Type B pancreatic cell (in vitro differentiated cells): Measurements from ENCODE around the gene SAXO1. TPM values are rescaled to one million over a fixed set of nuclear protein-coding genes. Genes with fewer than 3 reads are reported as not detected.

Experiments used
- DNase-seq: peaks from one replicate; pipeline ENCODE4 v3.0.0; 2021; ENCODE audit warnings: mixed read lengths; ENCODE audit not compliant: unreplicated experiment; ENCODE audit errors: extremely low spot score
- H3K27ac Mint-ChIP-seq: 2 replicates; pipeline ENCODE4 v1.8.0; 2021; ENCODE audit warnings: mild to moderate bottlenecking, mixed read lengths
- H3K27me3 Mint-ChIP-seq: 2 replicates; pipeline ENCODE4 v1.8.0; 2021; ENCODE audit warnings: mixed read lengths
- H3K36me3 Mint-ChIP-seq: 2 replicates; pipeline ENCODE4 v1.8.0; 2021; ENCODE audit warnings: mixed read lengths
- H3K4me1 Mint-ChIP-seq: one replicate; pipeline ENCODE4 v1.8.0; 2021; ENCODE audit warnings: mixed read lengths; ENCODE audit not compliant: unreplicated experiment
- H3K4me3 Mint-ChIP-seq: 2 replicates; pipeline ENCODE4 v1.8.0; 2021; ENCODE audit warnings: mild to moderate bottlenecking, mixed read lengths
- H3K9me3 Mint-ChIP-seq: 2 replicates; pipeline ENCODE4 v1.8.0; 2021; ENCODE audit warnings: mixed read lengths
- total RNA-seq: library from RNA; stranded (reverse); gene quantifications from 2 replicates; pipeline ENCODE4 v1.2.1, GENCODE V29; 2021; ENCODE audit warnings: low replicate concordance
- TF ChIP-seq, protein P1 (sequence below): fragments of 200-600 bp; sonication (generic); conservative IDR thresholded peaks from 2 replicates; pipeline ENCODE4 v1.5.0; 2021; ENCODE audit warnings: antibody characterized with exemption, mild to moderate bottlenecking

SAXO1 gene
- total RNA-seq, 1 donor from 2014 or later = not detected

DNA sequence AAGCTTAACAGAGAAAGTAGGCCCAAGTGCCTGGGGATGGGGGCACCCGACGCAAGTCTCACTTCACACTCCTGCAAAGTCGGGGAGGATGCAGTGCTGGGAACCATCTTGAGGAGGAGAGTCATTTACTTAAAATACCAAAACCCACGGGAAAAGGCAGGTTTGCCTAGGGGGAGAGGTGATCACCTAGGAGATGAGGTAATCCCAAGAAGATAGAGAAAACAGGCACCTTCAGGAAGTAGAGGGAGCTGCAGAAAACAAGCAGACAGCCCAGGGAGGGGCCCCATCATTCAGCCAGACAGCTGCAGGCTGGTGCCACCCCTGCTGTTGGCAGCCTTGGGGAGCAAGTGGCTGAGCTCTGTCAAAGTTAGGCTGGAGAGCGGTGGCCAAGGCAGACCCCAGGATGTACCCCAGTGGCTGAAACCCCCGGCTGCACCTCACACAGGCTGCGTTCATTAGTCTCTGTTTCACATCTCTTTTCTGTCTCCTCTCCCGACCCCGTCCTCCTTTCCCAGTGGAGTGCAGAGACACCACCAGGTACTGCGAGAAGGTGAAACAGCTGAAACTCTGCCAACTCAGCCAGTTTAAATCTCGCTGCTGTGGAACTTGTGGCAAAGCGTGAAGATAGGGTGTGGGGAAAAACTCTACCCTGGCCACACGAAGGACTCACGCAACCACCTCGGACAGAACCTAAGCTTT, 124.9 kb downstream of the SAXO1 start:
- Mint-ChIP-seq H3K4me1 (peaks cover 30% of the 10 kb centered on the region), H3K9me3 (peaks cover 5% of the 10 kb centered on the region), H3K36me3 (peaks cover 6% of the 10 kb centered on the region), H3K4me3 (no peak overlapping the region), H3K27me3 (peaks cover 3% of the 10 kb centered on the region), H3K27ac (no peak overlapping the region)
- TF ChIP-seq, protein P1, sequence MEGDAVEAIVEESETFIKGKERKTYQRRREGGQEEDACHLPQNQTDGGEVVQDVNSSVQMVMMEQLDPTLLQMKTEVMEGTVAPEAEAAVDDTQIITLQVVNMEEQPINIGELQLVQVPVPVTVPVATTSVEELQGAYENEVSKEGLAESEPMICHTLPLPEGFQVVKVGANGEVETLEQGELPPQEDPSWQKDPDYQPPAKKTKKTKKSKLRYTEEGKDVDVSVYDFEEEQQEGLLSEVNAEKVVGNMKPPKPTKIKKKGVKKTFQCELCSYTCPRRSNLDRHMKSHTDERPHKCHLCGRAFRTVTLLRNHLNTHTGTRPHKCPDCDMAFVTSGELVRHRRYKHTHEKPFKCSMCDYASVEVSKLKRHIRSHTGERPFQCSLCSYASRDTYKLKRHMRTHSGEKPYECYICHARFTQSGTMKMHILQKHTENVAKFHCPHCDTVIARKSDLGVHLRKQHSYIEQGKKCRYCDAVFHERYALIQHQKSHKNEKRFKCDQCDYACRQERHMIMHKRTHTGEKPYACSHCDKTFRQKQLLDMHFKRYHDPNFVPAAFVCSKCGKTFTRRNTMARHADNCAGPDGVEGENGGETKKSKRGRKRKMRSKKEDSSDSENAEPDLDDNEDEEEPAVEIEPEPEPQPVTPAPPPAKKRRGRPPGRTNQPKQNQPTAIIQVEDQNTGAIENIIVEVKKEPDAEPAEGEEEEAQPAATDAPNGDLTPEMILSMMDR = no peak
- DNase-seq = no peak

DNA sequence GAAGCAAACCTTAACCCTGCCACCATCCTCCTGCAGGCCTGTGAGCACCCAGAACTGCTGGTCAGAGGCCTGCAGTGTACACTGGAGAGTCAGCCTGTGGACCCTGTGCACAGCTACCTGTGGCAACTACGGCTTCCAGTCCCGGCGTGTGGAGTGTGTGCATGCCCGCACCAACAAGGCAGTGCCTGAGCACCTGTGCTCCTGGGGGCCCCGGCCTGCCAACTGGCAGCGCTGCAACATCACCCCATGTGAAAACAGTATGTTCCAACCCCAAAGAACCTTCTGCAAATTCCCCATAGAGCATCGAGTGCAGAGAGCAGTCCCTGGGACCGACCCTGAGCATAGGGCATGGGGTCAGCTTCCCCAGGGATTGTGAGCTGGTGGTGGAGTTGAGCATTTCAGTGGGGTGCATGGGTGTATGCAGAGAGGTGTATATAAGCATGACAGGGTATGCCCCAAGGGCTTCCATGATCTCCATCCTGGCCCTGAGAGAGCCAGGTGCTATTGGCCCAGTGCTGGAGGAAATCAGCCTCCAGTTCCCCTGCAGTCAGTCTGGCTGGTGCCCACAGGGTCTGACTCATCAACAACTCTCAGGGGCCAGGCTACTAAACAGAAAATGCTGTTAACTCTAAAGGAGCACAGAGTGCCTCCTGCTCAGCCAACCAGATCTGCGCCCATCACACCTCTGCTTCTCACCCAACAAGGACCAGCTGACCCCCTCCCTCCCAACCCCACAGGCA, 126.2 kb downstream of the SAXO1 start:
- TF ChIP-seq, protein P1 = no peak
- Mint-ChIP-seq H3K27ac (no peak overlapping the region), H3K4me1 (peaks cover 30% of the 10 kb centered on the region), H3K9me3 (peaks cover 10% of the 10 kb centered on the region), H3K27me3 (peaks cover 3% of the 10 kb centered on the region), H3K36me3 (peaks cover 6% of the 10 kb centered on the region), H3K4me3 (no peak overlapping the region)
- no peak for DNase-seq

DNA sequence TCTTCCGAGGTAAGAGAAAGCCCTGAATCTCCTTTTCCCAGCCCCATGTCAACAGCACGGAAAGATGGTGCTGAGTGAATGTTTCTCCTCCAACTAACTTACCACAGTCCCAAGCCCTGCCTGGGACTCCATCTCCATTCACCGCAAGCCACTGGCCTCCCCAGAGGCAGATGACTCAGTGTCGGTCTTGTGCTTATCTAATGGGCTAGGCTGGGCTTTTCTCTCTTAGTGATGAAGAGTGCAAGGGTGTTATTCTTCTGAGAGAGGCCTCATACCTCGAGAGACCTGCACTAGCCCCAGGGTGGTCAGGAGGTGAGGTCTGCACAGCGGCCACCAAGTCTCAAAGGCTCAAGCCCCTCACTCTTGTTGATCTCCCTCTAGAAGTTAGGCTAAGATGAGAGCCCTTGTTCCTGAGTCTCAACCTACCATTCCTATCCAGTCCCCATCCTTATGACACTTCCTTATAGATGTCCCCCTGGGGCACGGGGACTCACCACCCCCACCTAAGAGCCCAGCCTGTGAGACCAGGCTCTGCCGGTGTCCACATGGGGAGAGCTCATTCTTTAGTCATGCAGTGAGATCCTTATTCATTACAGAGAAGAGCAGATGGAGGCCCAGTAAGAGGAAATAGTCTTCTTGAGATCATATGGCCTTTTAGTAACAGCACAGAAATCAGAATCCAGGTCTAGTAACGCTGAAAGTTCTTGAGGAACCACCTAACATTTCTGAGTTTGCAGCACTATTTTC, 127.0 kb downstream of the SAXO1 start:
- Mint-ChIP-seq H3K36me3 (peaks cover 9% of the 10 kb centered on the region), H3K4me3 (no peak overlapping the region), H3K27ac (no peak overlapping the region), H3K27me3 (peaks cover 3% of the 10 kb centered on the region), H3K4me1 (peaks cover 28% of the 10 kb centered on the region), H3K9me3 (peaks cover 11% of the 10 kb centered on the region)
- TF ChIP-seq, protein P1 = no peak
- no peak for DNase-seq

DNA sequence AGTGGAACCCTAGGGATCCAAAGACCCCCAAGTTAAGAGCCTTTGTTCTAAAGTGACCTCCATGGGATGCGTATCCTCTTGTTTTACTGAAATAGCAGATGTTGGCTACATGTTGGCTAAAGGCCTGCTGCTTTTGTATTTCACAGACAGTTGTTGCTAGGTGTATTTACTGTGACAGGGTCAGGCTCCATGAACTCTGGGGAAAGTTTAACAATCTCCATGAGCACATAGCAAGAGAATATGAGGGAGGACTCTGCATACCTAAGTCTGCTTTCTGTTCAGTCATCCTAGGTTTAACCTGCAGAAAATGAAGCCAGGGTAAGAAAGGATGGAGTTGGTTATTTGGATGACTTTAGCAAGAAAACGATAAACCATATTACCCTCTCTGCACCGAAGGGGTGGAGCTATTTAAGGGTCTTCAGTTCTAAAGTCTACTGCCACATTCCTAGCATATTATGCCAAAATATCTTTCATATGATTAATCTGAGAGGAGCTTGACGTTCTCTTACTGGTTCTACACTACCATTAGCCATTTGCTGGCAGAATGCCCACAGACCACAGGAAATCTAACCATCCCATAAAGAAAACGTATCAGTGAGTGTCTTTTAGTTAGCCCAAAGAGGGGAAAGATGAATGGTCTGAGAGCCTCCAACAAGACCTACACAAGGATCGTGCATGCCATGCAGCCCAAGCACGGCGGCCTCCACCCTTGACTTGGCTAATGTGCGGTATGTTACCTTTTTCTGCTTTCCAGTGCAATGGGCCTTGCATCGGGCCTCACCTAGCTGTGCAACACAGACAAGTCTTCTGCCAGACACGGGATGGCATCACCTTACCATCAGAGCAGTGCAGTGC, 127.8 kb downstream of the SAXO1 start:
- no peak for DNase-seq
- TF ChIP-seq, protein P1 = no peak
- peaks cover 11% of the 10 kb centered on the region for H3K9me3 Mint-ChIP-seq

DNA sequence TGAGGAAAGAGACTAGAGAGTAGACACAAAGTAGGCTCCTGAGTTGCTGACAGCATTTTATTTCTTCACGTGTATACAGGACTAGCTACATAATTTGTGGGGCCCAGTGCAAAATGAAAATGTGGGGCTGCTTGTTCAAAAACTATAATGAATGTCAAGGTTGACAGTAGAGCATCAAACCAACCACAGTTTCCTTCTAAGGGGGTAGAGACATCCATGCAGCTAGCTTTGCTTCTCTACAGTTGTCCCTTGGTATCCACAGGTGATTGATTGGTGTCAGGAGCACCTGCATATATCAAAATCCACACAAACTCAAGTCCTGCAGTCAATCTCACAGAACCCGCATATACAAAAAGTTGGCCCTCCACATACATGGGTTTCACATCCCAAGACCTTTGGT, 129.6 kb downstream of the SAXO1 start:
- no peaks in the 10 kb centered on the region for H3K27me3 Mint-ChIP-seq
- peaks cover 20% of the 10 kb centered on the region for H3K4me1 Mint-ChIP-seq
- H3K27ac Mint-ChIP-seq = no peak overlapping the region
- DNase-seq = no peak
- H3K9me3 Mint-ChIP-seq = peaks cover 18% of the 10 kb centered on the region
- no peak overlapping the region for H3K4me3 Mint-ChIP-seq
- H3K36me3 Mint-ChIP-seq = peaks cover 10% of the 10 kb centered on the region
- TF ChIP-seq, protein P1 = no peak

More for the DNA sequence above, 127.8 kb downstream of the SAXO1 start:
- Mint-ChIP-seq H3K27me3 (peaks cover 3% of the 10 kb centered on the region), H3K4me1 (peaks cover 25% of the 10 kb centered on the region), H3K36me3 (peaks cover 9% of the 10 kb centered on the region), H3K4me3 (no peak overlapping the region), H3K27ac (no peak overlapping the region)
